ENCODE data around the gene CCDC167. TPM values are rescaled to one million over a fixed set of nuclear protein-coding genes. Genes with fewer than 3 reads are reported as not detected.

CCDC167 gene
- total RNA-seq, 1 donor from 2014 or later: 28.3 TPM

- H3K27ac Mint-ChIP-seq (ENCODE audit: unreplicated experiment): no peak overlapping the region
- H3K4me3 Mint-ChIP-seq (ENCODE audit: unreplicated experiment): no peak overlapping the region
- peaks cover 2% of the 10 kb centered on the region for H3K9me3 Mint-ChIP-seq (ENCODE audit: low read depth)
- H3K27me3 Mint-ChIP-seq (ENCODE audit: low read depth): no peaks in the 10 kb centered on the region
- DNase-seq (ENCODE audit: low spot score): no peak
- no peaks in the 10 kb centered on the region for H3K4me1 Mint-ChIP-seq (ENCODE audit: low read depth)
- no peak for TF ChIP-seq CTCF (IDR thresholded peaks at IDR 0.05)
- peaks cover 35% of the 10 kb centered on the region for H3K36me3 Mint-ChIP-seq (ENCODE audit: low read depth)
Observed at GRCh38 chr6:37460805-37461204, 38.9 kb downstream of the CCDC167 start.

GRCh38 chr6:37459981-37460800 lies 39.5 kb downstream of the CCDC167 start:
- H3K36me3 Mint-ChIP-seq (ENCODE audit: low read depth): peaks cover 39% of the 10 kb centered on the region
- H3K27me3 Mint-ChIP-seq (ENCODE audit: low read depth): no peaks in the 10 kb centered on the region
- no peak for TF ChIP-seq CTCF (IDR thresholded peaks at IDR 0.05)
- no peak overlapping the region for H3K4me3 Mint-ChIP-seq (ENCODE audit: unreplicated experiment)
- no peak for DNase-seq (ENCODE audit: low spot score)
- peaks cover 2% of the 10 kb centered on the region for H3K9me3 Mint-ChIP-seq (ENCODE audit: low read depth)
- H3K4me1 Mint-ChIP-seq (ENCODE audit: low read depth): no peaks in the 10 kb centered on the region
- H3K27ac Mint-ChIP-seq (ENCODE audit: unreplicated experiment): no peak overlapping the region

- no peaks in the 10 kb centered on the region for H3K9me3 Mint-ChIP-seq (ENCODE audit: low read depth)
- H3K4me1 Mint-ChIP-seq (ENCODE audit: low read depth): peaks cover 2% of the 10 kb centered on the region
- no peak for DNase-seq (ENCODE audit: low spot score)
- no peak overlapping the region for H3K27ac Mint-ChIP-seq (ENCODE audit: unreplicated experiment)
- no peaks in the 10 kb centered on the region for H3K27me3 Mint-ChIP-seq (ENCODE audit: low read depth)
- TF ChIP-seq CTCF (IDR thresholded peaks at IDR 0.05): no peak
- no peak overlapping the region for H3K4me3 Mint-ChIP-seq (ENCODE audit: unreplicated experiment)
- peaks cover 43% of the 10 kb centered on the region for H3K36me3 Mint-ChIP-seq (ENCODE audit: low read depth)
Observed at GRCh38 chr6:37456816-37457560, 42.7 kb downstream of the CCDC167 start.

GRCh38 chr6:37456126-37456525 lies 43.6 kb downstream of the CCDC167 start:
- H3K4me1 Mint-ChIP-seq (ENCODE audit: low read depth): peaks cover 2% of the 10 kb centered on the region
- no peak overlapping the region for H3K4me3 Mint-ChIP-seq (ENCODE audit: unreplicated experiment)
- H3K27me3 Mint-ChIP-seq (ENCODE audit: low read depth): no peaks in the 10 kb centered on the region
- no peaks in the 10 kb centered on the region for H3K9me3 Mint-ChIP-seq (ENCODE audit: low read depth)
- H3K36me3 Mint-ChIP-seq (ENCODE audit: low read depth): peaks cover 41% of the 10 kb centered on the region
- no peak overlapping the region for H3K27ac Mint-ChIP-seq (ENCODE audit: unreplicated experiment)
- TF ChIP-seq CTCF (IDR thresholded peaks at IDR 0.05): no peak
- no peak for DNase-seq (ENCODE audit: low spot score)

GRCh38 chr6:37454420-37455140 lies 45.1 kb downstream of the CCDC167 start:
- Mint-ChIP-seq H3K36me3 (ENCODE audit: low read depth) (peaks cover 46% of the 10 kb centered on the region), H3K4me1 (ENCODE audit: low read depth) (peaks cover 2% of the 10 kb centered on the region), H3K4me3 (ENCODE audit: unreplicated experiment) (no peak overlapping the region), H3K27me3 (ENCODE audit: low read depth) (no peaks in the 10 kb centered on the region), H3K9me3 (ENCODE audit: low read depth) (no peaks in the 10 kb centered on the region), H3K27ac (ENCODE audit: unreplicated experiment) (no peak overlapping the region)
- TF ChIP-seq CTCF (IDR thresholded peaks at IDR 0.05): no peak
- DNase-seq (ENCODE audit: low spot score): no peak

Data from chondrocyte (in vitro differentiated cells).